LNCaP clone FGC (cell line): ENCODE data around the gene MBTPS1.

ENCODE experiments used
- DNase-seq: peaks from one replicate; pipeline ENCODE4 v3.0.0-alpha.2; 2011; ENCODE audit warnings: low read depth
- H3K4me3 ChIP-seq: 2 replicates; pipeline ENCODE4 v1.5.1; 2011; ENCODE audit warnings: mild to moderate bottlenecking, low read depth, low read length, control low read depth
- TF ChIP-seq, protein P1 (sequence below): IDR thresholded peaks from 2 replicates; pipeline ENCODE4 v1.5.1; 2012; ENCODE audit warnings: mild to moderate bottlenecking; ENCODE audit not compliant: control insufficient read depth, insufficient read depth; ENCODE audit errors: extremely low read depth

Gene MBTPS1

GRCh38 chr16:84075376-84075775 is 41.4 kb downstream of the MBTPS1 start:
- no peak overlapping the region for H3K4me3 ChIP-seq
- DNase-seq = no peak
- TF ChIP-seq, protein P1, sequence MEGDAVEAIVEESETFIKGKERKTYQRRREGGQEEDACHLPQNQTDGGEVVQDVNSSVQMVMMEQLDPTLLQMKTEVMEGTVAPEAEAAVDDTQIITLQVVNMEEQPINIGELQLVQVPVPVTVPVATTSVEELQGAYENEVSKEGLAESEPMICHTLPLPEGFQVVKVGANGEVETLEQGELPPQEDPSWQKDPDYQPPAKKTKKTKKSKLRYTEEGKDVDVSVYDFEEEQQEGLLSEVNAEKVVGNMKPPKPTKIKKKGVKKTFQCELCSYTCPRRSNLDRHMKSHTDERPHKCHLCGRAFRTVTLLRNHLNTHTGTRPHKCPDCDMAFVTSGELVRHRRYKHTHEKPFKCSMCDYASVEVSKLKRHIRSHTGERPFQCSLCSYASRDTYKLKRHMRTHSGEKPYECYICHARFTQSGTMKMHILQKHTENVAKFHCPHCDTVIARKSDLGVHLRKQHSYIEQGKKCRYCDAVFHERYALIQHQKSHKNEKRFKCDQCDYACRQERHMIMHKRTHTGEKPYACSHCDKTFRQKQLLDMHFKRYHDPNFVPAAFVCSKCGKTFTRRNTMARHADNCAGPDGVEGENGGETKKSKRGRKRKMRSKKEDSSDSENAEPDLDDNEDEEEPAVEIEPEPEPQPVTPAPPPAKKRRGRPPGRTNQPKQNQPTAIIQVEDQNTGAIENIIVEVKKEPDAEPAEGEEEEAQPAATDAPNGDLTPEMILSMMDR = no peak

- DNase-seq = no peak
- no peak overlapping the region for H3K4me3 ChIP-seq
- TF ChIP-seq, protein P1 = no peak
Observed at GRCh38 chr16:84074721-84075120, 42.0 kb downstream of the MBTPS1 start.

DNA sequence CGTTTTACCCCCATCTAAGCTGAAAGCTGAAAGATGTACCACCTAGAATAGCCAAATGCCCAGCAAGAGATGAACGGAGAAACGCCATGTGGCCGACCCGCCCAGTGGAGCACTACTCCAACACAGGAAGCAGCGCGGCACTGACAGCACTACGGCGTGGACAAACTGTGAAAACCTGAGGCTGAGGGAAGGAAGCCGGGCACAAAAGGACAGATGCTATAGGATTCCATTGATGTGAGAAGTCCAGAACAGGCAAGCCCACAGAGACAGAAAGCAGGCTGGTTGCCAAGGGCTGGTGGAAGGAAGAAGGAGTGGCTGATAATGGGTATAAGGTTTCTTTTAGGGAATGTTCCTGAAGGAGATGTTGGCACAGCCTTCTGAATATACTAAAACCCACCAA is 44.7 kb downstream of the MBTPS1 start:
- no peak for DNase-seq
- H3K4me3 ChIP-seq = no peak overlapping the region
- TF ChIP-seq, protein P1 = no peak

DNA sequence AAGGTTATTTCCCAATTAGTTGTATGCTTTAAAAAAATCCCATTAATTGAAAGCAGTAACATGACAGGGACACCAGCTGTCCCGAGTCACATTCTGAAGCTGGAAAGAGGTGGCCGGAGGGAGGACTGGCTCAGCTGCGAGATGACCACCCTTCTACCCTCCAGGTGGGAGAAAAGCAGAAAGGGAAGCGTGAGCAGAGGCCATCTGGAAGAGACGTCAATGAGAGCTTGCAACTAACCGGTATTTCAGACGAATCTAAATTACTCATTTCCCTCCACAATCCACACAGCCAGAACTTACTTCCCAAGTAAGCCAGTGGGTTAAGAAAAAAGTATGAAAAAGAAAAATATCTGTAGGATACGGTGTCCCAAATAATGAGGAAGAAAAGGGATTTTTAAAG is 45.6 kb downstream of the MBTPS1 start:
- H3K4me3 ChIP-seq = no peak overlapping the region
- DNase-seq = no peak
- TF ChIP-seq, protein P1 = no peak

- no peak overlapping the region for H3K4me3 ChIP-seq
- no peak for DNase-seq
- TF ChIP-seq, protein P1 = no peak
Observed at GRCh38 chr16:84069540-84069939, 47.2 kb downstream of the MBTPS1 start.

- TF ChIP-seq, protein P1 = no peak
- no peak overlapping the region for H3K4me3 ChIP-seq
- DNase-seq = no peak
Observed at GRCh38 chr16:84068783-84069462, 47.8 kb downstream of the MBTPS1 start.

DNA sequence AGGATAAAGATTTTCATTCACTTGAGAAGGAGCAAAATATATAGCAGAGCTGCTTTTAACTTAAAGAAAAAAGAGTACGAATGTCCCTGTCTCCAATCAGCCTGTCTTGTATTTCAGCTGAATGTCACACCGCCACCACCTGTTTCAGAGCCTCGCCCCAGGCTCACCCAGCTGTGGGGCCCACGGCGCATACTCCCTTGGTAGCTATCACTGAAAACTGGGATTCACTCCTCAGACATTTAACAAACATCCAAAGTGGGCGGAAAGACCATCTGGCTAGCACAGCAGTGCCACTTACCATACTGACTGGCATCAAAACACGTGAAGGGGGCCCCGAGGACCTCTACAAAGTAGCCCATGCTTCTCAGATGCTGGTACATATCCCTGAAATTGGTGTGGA is 48.7 kb downstream of the MBTPS1 start:
- no peak for DNase-seq
- no peak overlapping the region for H3K4me3 ChIP-seq
- TF ChIP-seq, protein P1 = no peak
